ENCODE results near the gene KMT2C. TPM values are rescaled to one million over a fixed set of nuclear protein-coding genes. Genes with fewer than 3 reads are reported as not detected.

Gene KMT2C
- total RNA-seq, 1 donor from 2014 or later, result 36.0 TPM

- no peak for DNase-seq (ENCODE audit: low spot score in 2 of 2)
- Histone ChIP-seq H3K36me3 (peaks cover 21 to 57% of the 10 kb centered on the region in 2 donors), H3K27ac (no peak overlapping the region), H3K4me3 (no peak overlapping the region), H3K4me1 (no peaks in the 10 kb centered on the region), H3K9me3 (no peaks in the 10 kb centered on the region), H3K27me3 (no peaks in the 10 kb centered on the region)
- intact Hi-C loops (cut with DNase I), result no loop called here
- TF ChIP-seq CTCF (IDR thresholded peaks at IDR 0.05), result no peak
Measured at GRCh38 chr7:152112829-152113228, 323.0 kb downstream of the KMT2C start.

- Histone ChIP-seq H3K4me3 (no peak overlapping the region), H3K27ac (no peak overlapping the region), H3K4me1 (no peaks in the 10 kb centered on the region), H3K9me3 (no peaks in the 10 kb centered on the region), H3K27me3 (no peaks in the 10 kb centered on the region), H3K36me3 (peaks cover 29 to 51% of the 10 kb centered on the region in 2 donors)
- no peak for TF ChIP-seq CTCF (IDR thresholded peaks at IDR 0.05)
- intact Hi-C loops (cut with DNase I), result no loop called here
- no peak for DNase-seq (ENCODE audit: low spot score in 2 of 2)
Measured at GRCh38 chr7:152108359-152108758, 327.4 kb downstream of the KMT2C start.

GRCh38 chr7:152107945-152108344 lies 327.9 kb downstream of the KMT2C start:
- Histone ChIP-seq H3K4me3 (no peak overlapping the region), H3K4me1 (no peaks in the 10 kb centered on the region), H3K27me3 (no peaks in the 10 kb centered on the region), H3K9me3 (no peaks in the 10 kb centered on the region), H3K27ac (no peak overlapping the region), H3K36me3 (peaks cover 32 to 51% of the 10 kb centered on the region in 2 donors)
- no peak for DNase-seq (ENCODE audit: low spot score in 2 of 2)
- TF ChIP-seq CTCF (IDR thresholded peaks at IDR 0.05), result no peak
- intact Hi-C loops (cut with DNase I), result no loop called here

- TF ChIP-seq CTCF (IDR thresholded peaks at IDR 0.05), result no peak
- Histone ChIP-seq H3K4me1 (no peaks in the 10 kb centered on the region), H3K36me3 (peaks cover 36 to 53% of the 10 kb centered on the region in 2 donors), H3K27ac (no peak overlapping the region), H3K4me3 (no peak overlapping the region), H3K9me3 (no peaks in the 10 kb centered on the region), H3K27me3 (no peaks in the 10 kb centered on the region)
- DNase-seq (ENCODE audit: low spot score in 2 of 2), result no peak
- intact Hi-C loops (cut with DNase I), result no loop called here
Measured at GRCh38 chr7:152106990-152107389, 328.8 kb downstream of the KMT2C start.

- no peak for TF ChIP-seq CTCF (IDR thresholded peaks at IDR 0.05)
- Histone ChIP-seq H3K9me3 (no peaks in the 10 kb centered on the region), H3K4me3 (no peak overlapping the region), H3K27ac (no peak overlapping the region), H3K27me3 (no peaks in the 10 kb centered on the region), H3K4me1 (no peaks in the 10 kb centered on the region), H3K36me3 (peaks cover 28 to 44% of the 10 kb centered on the region in 2 donors)
- intact Hi-C loops (cut with DNase I), result no loop called here
- no peak for DNase-seq (ENCODE audit: low spot score in 2 of 2)
Measured at GRCh38 chr7:152105205-152105604, 330.6 kb downstream of the KMT2C start.

- intact Hi-C loops (cut with DNase I), result no loop called here
- peaks cover 28 to 40% of the 10 kb centered on the region in 2 donors for H3K36me3 ChIP-seq
Measured at GRCh38 chr7:152103691-152104090, 332.1 kb downstream of the KMT2C start.

More at GRCh38 chr7:152103691-152104090, 332.1 kb downstream of the KMT2C start:
- no peak overlapping the region for H3K4me3 ChIP-seq
- H3K27me3 ChIP-seq, result no peaks in the 10 kb centered on the region
- no peak for DNase-seq (ENCODE audit: low spot score in 2 of 2)
- TF ChIP-seq CTCF (IDR thresholded peaks at IDR 0.05), result no peak
- H3K9me3 ChIP-seq, result no peaks in the 10 kb centered on the region
- H3K4me1 ChIP-seq, result no peaks in the 10 kb centered on the region
- H3K27ac ChIP-seq, result no peak overlapping the region

All from ascending aorta (tissue), 2 donors.